GM19397 (cell line): ENCODE data around the gene SPPL3.
"Not testable (repeated sequence)": the region's sequence is repeated elsewhere in the genome, so short reads cannot be mapped to it uniquely, and the experiment has no call there.

Source experiments
- ATAC-seq: cut with Tn5 transposase; IDR thresholded peaks from one replicate; pipeline ENCODE4 v1.9.1; 2021; ENCODE audit warnings: mild to moderate bottlenecking, moderate library complexity; ENCODE audit not compliant: unreplicated experiment

The SPPL3 gene

DNA sequence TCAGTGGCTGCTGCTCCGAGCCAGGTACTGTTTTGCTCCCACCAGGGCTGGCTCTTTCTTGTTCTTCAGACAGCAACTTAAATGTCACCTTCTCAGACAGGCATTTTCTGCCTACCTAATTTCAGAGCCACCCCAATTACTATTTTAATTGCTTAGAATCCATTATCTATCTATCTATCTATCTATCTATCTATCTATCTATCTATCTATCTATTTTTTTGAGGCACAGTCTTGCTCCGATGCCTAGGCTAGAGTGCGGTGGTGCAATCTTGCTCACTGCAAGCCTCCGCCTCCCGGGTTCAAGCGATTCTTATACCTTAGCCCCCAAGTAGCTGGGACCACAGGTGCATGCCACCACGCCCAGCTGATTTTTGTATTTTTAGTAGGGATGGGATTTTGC, 58.5 kb downstream of the SPPL3 start:
- ATAC-seq = no peak

DNA sequence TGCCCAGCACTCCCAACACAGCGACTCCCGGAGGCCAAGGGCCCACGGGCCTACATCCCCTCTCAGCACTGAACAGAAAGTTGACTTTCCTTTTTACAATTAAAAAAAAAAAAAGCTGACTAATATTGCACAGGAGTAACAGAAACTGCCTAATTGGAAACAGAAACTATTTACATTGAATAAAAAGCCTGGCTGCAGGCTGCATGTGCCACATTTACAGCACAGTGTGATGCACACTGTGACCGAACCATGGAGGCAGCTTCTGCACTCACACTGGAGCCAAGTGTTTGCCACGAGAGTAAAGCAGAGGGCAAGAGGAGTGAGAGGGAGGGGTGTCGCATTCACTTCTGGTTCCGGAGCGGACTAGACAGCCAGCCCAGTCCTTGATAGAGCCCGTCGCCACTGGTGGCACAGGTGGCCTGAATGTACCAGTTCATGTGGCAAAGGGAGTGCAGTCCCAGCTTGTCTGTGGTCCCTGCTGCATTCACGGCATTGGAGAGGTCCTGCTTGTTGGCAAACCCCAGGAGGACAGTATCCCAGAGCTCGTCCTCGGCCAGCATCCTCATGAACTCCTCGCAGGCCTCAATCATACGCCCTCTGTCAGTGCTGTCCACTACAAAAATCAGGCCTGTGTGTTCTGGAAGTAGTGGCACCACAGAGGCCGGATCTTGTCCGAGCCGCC, 59.2 kb downstream of the SPPL3 start:
- no peak for ATAC-seq

DNA sequence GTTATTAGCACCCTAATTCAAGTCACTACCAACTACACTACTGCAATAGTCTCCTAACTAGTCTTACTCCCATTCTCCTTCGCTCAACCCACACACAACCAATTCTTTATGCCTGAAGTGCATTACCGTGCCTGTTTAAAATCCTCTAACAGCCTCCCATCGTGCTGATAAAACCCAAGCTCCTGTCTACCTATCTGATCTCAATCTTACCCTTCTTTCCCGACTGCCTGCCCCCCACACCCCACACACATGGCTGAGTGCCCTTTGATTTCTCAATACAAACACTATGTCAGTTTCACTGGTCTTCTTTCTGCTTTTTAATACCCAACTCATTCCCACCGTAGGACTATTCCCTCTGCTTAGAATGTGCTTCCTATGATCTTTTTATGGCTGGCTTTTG, 59.9 kb downstream of the SPPL3 start:
- no peak for ATAC-seq

DNA sequence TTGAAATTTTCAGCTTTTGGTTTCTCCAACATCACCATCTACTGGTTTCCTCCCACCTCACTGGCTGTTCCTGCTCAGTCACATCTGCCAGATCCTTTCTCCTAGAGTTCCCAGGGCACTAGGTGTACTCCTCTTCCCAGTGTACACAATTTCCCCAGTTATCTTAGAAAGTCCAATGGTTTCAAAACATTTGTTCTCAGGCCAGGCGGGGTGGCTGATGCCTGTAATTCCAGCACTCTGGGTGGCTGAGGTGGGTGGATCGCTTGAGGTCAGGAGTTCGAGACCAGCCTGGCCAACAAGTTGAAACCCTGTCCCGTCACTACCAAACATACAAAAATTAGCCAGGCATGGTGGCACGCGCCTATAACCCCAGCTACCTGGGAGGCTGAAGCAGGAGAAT, 60.7 kb downstream of the SPPL3 start:
- ATAC-seq = no peak

DNA sequence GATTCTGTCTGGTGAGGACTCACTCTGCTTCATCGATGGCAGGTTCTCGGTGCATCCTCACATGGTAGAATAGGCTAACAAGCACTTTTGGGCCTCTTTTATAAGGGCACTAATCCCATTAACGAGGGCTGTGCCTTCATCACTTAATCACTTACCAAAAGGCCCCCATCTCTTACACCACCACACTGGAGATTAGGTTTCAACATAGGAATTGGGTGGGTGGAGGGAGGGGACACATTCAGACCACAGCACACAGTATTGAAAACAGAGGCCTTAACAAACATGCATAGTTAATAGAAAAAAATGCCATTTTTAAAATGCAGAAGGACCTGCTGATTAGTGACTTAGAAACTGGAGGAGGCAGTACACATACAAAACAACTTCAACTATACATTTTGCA, 61.6 kb downstream of the SPPL3 start:
- no peak for ATAC-seq

- ATAC-seq = no peak
Measured at GRCh38 chr12:120841525-120841924, 62.6 kb downstream of the SPPL3 start.

- no peak for ATAC-seq
Measured at GRCh38 chr12:120839503-120839902, 64.7 kb downstream of the SPPL3 start.

GRCh38 chr12:120838629-120839383, 65.4 kb downstream of the SPPL3 start:
- ATAC-seq = not testable (repeated sequence)

- no peak for ATAC-seq
Measured at GRCh38 chr12:120836114-120836684, 68.0 kb downstream of the SPPL3 start.

DNA sequence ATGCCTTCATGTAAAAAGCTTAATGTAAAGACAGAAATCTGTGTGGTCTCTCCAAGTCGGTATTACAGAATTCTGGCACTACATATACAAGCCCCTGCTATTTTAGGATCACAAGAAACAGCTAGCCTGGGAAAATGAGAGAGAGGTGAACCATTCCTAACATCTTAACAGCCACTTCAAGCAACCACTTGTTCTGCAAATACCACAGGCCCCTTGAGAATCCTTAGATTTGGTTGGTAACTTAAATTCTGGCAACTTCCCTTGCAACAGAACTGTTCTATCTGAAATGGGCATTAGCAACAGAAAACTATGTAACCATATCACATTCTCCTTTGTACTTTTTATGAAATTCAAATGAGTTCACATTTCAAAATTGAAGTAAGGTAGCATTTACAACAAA, 68.5 kb downstream of the SPPL3 start:
- no peak for ATAC-seq

DNA sequence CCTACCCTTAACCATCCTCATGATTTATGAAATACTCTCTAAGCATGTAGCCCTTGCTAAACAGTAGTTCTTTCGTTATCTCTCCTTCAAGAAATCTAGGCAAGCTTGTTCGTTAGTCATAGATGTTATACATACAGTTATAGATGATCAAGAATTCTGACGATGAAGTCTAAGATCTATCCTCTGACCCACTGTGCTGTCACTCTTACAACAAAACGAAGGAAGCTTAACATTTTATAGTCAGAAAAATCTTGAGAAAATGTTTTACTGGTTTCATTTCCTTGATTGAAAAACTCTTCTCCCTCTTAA, 68.9 kb downstream of the SPPL3 start:
- no peak for ATAC-seq

DNA sequence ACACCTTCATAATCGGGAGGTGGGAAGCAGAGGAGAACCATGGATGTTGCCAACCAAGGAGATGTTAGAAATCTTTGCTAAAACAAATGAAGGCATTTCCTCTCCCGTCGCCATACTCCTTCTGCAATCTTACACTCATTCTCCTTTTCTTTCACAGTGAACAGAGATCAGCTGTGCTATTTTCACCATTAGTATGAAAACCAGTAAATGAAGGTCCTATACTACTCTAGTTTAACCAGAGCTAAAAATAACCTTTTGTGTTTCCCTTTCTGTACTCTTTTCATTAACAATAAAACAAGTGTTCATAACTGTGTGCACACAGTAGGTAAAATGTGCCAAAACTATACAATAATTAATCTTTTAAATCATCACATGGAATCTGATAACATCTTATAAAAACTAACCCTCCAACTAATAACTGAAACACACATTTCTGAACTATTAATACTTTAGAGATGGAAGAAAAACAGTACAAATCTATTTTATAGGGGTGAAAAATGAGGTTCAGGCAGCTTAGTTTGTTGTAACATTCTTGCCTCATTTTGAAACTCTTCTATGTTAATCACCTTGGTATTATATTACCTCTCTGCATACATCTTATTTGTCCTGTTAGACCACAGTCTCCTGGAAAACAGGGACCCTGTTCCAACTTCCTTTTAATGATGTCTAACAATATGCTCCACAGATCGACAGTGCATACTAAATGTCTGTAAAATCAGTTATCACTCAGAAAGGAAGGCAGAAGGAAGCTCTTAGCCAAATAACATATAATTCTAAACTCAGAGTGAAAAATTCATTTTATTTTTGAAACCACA, 69.5 kb downstream of the SPPL3 start:
- ATAC-seq = no peak

- ATAC-seq = no peak
Measured at GRCh38 chr12:120833849-120834248, 70.3 kb downstream of the SPPL3 start.

- no peak for ATAC-seq
Measured at GRCh38 chr12:120832737-120833136, 71.4 kb downstream of the SPPL3 start.

- no peak for ATAC-seq
Measured at GRCh38 chr12:120831648-120832267, 72.4 kb downstream of the SPPL3 start.

- no peak for ATAC-seq
Measured at GRCh38 chr12:120830966-120831365, 73.2 kb downstream of the SPPL3 start.

DNA sequence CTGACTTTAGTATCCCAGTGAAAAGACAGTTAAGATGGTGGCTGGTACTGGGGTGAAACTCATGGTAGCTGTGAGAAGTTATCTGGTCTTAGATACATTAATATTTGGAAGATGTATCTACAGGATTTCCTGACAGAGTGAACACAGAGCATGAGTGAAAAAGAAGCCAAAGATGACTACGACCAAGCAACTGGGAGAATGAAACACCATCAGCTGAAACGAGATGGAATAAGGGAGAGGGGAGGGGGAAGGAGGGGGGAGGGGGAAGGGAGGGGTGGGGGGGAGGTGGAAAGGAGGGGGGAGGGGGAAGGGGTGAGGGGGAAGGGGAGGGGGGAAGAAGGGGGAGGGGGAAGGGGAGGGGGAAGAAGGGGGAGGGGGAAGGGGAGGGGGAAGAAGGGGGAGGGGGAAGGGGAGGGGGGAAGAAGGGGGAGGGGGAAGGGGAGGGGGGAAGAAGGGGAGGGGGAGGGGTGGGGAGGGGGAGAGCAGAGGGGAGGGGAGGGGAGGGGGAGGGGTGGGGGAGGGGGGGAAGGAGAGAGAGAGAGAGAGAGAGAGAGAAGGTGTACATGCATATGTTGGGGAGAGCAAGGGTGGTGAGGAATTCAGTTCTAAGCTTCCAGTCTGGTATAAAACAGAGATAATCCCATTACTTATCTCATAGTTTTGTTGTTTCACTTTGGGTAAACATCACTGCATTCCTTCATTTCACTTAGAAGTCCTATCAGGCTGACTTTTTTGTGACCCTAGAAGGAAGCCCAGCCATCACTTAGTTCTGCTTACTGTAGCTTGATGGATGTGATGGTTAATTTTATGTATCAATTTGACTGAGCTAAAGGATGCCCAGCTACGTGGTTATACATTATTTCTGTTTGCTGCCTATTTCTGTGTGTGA, 73.9 kb downstream of the SPPL3 start:
- ATAC-seq = no peak

GRCh38 chr12:120826335-120826734, 77.8 kb downstream of the SPPL3 start:
- ATAC-seq = no peak

- no peak for ATAC-seq
Measured at GRCh38 chr12:120825337-120825736, 78.8 kb downstream of the SPPL3 start.

- ATAC-seq = no peak
Measured at GRCh38 chr12:120822832-120823503, 81.2 kb downstream of the SPPL3 start.
